GM19193 (cell line): ENCODE measurements around the gene LRP2BP.

Experiments used
- POLR2A ChIP-seq: IDR thresholded peaks from 4 replicates; pipeline ENCODE4 v1.6.1; 2011; ENCODE audit not compliant: insufficient read depth, insufficient read length; ENCODE audit errors: extremely low read depth

The LRP2BP gene

DNA sequence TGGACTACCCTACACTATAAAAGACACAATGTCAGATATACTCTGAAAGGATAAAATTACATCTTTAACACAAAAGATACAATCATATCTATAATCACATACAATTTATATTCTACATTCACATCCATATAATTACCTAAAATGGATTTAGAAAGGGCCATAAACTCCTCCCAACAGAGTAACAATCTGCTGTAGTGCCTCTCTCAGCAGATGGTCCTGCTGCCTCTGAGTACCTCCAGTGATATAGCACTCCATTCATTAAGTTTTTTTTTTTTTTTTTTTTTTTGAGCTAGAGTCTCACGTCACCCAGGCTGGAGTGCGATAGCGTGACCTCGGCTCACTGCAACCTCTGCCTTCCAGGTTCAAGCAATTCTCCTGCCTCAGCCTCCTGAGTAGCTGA is 8.3 kb upstream of the LRP2BP start:
- no peak for TF ChIP-seq POLR2A

DNA sequence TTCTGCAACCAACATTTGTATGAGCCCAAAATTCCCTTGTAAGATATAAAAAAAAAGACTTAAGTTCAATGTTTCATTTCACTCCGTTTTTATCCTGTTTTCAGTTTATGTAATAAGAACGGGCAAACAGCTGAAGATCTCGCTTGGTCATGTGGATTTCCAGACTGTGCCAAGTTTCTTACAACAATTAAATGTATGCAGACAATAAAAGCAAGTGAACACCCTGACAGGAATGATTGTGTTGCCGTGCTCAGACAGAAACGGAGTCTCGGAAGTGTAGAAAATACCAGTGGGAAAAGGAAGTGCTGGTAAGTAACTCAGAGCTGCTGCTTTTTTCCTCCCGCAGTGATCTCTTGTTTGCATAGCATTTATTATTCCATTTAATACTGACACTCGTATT is 3.7 kb upstream of the LRP2BP start:
- no peak for TF ChIP-seq POLR2A

DNA sequence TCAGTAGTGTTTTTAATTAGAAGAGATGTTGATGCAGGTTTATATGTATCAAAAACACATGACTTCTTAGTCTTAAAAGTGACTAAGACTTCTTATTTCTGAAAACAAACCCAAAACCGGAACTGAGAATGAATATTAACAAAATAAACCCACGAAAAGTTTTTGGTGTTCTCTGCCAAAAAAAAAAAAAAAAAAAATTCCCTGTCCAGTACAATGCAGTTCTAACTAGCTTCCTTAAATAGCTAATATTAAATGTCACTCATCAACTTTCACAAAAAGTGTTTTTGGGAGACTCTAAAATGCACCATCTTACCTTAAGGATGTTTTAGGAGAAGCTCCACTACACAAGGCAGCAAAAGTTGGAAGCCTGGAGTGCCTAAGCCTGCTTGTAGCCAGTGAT is 2.9 kb upstream of the LRP2BP start:
- TF ChIP-seq POLR2A = no peak

DNA sequence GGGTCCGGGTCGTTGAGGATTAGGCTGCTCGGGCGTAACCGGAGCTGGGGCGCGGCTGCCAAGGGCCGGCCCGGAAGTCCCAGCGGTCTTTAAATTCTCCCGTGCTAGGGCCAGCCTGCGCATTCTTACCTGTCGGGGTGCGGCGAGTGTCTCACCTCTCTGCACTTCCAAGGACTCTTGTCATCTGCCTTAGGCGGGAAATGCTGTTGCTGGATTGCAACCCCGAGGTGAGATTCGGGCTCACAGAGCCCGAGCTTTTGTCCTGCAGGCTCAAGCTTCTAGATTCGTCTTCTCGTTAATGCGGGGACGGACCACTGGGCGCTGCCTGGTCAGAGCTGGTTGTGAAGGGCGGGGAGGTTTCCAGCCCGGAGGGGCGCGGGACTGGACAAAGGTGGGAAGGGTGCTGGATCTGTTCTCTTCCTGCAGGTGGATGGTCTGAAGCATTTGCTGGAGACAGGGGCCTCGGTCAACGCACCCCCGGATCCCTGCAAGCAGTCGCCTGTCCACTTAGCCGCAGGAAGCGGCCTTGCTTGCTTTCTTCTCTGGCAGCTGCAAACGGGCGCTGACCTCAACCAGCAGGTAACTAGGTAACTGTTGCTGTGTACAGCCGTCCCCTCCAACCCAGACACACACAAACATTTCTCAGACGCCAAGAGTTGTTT is 1.1 kb upstream of the LRP2BP start, which contains the start of gene ANKRD37:
ANKRD37 (plus strand) TSS at position 118 of the 662 bp plus-strand sequence; CDS start at position 201, 83 bp downstream.
- TF ChIP-seq POLR2A = peak; percentile 66

DNA sequence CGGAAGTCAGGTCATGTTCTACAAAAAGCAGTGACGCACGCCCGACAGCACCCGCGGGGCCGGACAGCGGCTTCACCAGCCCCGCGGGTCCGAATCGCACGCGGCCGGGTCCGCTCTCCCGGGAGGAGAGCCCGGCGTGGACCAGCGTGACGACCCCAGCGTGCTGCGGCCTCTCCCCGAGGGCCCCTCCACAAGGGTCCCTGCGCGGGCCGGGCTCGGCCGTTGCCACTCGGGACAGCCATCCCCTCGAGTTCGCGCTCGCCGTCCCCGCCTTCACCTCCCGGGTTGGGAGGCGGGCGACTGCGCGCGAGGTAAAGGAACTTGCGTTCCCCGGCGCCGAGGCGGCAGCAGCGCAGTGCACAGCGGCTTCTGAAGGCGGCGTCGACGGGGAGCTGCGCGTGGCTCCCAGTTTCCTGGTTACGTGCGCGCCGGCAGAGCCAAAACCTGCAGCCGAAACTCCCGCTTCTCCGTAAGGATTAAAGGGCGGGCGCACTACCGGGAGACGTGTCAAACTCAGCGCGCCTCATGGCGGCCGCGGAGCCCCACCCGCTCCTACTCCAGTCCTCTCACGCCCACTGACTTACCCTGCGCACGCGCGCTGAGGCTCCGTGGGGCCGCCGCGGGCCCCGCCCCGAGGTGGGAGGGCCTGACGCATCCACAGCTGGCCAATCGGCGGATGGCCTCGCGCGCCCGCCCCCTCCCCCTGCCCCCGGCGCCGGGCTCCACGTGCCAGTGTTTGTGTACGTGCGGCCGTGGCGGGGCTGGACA is 416 bp upstream of the LRP2BP start:
- peak; percentile 67 for TF ChIP-seq POLR2A

DNA sequence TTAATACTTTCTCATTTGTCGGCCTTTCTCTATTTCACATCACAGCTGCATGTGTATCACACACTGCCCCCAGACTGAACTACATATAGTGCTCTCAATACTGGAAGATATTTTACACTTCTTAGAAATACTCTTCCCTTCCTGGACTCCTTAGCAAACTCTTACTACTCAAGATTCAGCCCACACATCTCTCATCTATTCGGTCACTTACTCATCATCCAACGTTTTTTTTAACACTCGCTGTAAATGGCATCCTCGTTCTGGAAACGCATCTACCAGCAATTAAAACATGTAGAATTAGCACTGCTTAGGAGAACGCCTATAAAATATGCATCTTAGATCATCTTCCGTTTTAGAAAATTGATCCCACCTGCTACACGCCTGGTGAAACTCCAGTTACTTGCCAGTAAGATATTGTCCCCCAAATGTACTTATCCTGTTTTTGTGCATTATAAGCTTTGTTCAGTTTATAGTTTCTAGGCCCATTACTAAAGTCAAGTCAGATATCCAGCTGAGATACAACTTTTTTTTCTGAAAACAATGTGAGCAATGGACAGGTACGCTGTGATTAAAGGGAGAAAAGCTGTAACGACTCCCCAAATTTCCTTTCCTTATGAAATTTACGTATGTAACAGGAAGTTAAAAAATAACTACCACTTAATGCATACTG is 1.0 kb downstream of the LRP2BP start:
- TF ChIP-seq POLR2A = no peak

DNA sequence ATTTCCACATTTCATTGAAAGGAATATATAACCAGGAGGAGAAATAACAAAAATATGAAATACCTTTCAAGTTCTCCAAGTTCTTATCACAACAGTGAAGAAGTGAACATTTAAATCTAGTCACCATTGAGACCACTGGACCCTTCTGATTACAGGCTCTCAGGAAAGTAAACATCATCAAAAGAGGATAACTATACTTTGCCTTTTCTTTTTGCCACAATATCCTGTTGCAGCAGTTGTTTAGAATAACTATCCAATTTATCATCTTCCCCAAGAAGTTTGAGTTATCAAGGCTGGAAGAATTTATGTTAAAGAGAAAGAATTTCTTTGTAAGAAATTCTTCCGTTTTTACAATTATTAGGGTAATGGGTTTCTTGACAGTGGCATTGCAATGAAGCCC is 3.6 kb downstream of the LRP2BP start:
- TF ChIP-seq POLR2A = no peak

DNA sequence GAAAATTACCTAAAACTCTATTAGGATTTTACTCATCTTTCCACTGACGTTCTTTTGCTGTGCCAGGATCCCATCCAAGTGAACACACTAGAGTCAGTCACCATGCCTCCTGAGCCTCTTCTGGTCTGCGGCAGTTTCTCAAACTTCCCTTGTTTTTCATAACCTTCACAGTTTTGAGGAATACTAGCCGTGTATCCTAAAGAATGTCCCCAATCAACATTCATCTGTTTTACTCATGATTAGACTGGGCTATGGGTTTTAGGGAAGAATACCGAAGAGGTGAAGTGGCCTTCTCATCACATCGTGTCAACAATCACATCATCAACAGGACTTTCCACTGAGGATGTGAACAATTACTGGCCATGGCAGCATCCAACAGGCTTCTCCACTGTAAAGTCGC is 4.8 kb downstream of the LRP2BP start:
- no peak for TF ChIP-seq POLR2A

DNA sequence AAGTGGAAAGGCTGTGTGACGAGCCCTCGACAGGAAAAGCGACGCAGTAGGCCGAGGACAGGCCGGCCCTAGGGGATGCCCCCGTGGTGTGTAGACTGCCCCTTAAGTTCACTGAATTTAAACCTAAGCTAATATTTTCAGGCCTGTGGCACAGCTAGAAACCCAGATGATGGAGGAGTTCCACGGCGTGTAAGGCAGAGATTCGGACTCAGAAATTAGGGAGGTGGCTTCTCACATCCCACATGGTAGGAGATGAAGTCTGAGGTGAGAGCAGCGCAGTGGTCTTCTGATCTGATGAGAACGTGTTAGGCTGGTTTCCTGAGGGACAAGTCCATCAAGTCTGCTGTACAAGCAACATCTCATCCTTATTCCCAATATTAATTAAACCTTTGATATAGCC is 7.8 kb downstream of the LRP2BP start:
- no peak for TF ChIP-seq POLR2A

DNA sequence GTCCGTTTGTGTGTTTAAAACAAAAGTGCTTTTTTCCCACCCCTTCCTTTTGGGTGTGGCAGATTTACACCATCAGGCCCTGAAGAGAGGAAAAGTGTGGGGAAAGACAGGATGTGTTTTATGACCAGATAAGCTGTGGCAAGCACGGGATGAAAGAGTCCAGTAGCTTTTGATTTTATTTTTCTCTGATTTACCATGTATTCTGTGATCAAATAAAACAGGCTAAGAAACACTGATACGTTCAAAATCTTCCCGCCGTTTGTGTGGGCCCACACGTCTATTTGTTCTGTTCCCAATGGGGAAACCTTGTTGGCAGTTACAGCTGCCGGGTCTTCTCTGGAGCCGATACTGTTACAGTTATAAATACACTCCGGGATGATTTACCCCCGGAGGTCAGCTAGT is 10.8 kb downstream of the LRP2BP start:
- TF ChIP-seq POLR2A = no peak

DNA sequence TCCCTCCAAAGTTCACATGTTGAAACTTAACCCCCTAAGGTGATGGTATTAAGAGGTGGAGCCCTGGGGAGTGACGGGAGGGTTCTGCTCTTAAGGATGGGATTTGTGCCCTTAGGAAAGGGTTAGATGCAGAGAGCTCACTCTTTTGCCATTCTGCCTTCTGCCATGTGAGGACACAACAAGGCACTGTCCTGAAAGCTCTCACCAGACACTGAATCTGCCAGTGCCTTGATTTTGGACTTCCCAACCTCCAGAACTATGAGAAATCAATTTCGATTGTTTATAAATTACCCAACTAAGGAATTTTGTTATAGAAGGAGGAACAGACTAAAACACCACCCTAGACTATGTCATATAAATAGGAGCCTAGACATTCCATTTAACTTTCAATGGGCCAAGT is 11.7 kb downstream of the LRP2BP start:
- no peak for TF ChIP-seq POLR2A

DNA sequence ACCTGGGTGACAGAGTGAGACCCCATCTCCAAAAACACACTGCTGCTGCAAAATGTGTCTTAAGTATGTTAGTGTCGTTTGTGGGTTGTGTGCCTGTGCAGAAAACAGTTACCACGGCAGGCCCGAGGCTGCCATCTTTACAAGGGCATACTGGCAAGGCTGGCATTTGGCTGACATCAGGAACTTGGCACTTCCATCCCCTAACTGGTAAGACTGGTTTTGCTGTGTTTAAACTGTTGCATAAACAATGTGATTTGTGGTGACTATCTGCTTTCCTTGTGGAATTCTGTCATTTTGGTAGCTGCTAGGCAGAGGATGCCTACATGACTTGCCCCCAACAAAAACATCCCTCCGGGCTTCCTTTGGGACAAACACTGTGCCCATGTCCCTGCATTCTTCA is 12.3 kb downstream of the LRP2BP start:
- TF ChIP-seq POLR2A = peak; percentile 35

DNA sequence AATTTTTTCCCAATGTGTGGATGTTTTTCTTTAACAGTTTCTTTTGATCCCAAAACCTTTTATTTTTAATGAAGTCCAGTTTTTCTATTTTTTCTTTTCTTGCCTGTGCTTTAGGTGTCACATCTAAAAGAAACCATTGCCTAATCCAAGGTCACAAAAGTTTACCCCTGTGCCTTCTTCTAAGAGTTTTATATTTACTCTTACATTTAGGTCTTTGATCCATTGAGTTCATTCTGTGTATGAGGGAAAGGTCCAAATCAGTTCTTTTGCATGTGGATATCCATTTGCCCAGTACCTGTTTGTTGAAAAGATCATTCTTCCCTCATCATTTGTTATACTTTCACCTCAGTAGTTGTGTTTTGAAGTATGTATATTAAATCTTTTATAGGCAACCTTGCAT is 13.0 kb downstream of the LRP2BP start:
- TF ChIP-seq POLR2A = no peak

DNA sequence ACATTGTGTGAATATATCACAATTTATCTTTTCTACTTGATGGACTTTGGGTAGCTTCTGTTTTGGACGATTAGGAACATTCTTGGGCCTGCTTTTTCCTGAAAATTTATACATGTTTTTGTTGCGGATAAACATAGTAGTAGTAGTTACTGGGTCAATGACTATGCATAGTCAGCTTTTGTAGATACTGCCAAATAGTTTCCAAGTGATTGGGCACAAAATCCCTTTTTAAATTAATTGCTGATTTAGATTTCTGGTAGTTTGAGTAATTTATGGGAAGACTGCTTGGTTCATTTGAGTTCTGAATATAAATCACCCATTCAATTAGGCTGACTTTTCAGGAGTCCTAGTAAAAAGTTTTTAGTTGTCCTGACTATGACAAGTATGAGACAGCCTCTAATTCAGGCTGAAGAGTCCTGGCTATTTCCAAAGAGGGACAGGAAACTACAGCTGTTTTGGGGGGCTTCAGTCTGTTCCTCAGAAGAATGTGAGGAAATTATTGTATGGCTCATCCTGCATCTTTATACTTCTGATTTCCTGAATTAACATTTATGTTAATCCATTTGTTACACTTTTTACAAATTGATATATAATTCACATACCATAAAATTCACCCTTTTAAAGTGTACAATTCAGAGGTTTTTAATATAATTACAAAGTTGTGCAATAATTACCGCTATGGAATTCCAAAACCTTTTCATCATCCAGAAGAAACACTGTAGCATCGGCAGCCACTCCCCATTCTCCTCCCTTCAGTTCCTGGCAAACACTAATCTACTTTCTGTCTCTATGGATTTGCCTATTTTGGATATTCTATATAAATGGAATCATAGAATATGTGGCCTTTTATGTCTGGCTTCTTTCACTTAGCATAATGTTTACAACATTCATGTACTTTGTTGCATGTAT is 14.2 kb downstream of the LRP2BP start:
- no peak for TF ChIP-seq POLR2A

DNA sequence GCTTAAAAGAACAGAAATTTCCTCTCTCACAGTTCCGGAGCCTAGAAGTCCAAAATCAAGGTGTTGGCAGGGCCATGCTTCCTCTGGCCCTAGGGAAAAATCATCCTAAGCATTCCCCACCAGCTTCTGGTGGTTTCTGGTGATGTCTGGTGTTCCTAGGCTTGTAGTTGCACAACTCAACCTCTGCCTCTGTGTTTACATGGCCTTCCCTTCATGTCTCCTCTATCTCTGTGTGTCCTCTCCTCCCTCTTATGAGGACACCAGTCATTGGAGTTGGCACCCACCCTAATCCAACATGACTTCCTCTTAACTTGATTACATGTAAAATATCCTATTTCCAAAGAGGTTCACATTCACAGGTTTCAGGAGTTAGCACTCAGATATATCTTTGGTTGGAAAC is 15.4 kb downstream of the LRP2BP start:
- no peak for TF ChIP-seq POLR2A
